HCEC 1CT (cell line): Measurements from ENCODE around the gene KDM7A.
"Not testable (repeated sequence)": the region's sequence is repeated elsewhere in the genome, so short reads cannot be mapped to it uniquely, and the experiment has no call there.

ENCODE experiments used
- DNase-seq: peaks from one replicate; pipeline ENCODE4 v3.0.0-alpha.2; 2017

KDM7A gene

GRCh38 chr7:140156460-140157080 is 20.2 kb downstream of the KDM7A start:
- DNase-seq = no peak

GRCh38 chr7:140155428-140155827 is 21.4 kb downstream of the KDM7A start:
- DNase-seq = no peak

GRCh38 chr7:140153666-140154161 is 23.1 kb downstream of the KDM7A start:
- no peak for DNase-seq

- DNase-seq = no peak
Observed at GRCh38 chr7:140146574-140146973, 30.2 kb downstream of the KDM7A start.

GRCh38 chr7:140145709-140146108 is 31.1 kb downstream of the KDM7A start:
- no peak for DNase-seq

- DNase-seq = no peak
Observed at GRCh38 chr7:140144821-140145220, 32.0 kb downstream of the KDM7A start.

- DNase-seq = no peak
Observed at GRCh38 chr7:140143997-140144396, 32.8 kb downstream of the KDM7A start.

GRCh38 chr7:140142031-140142430 is 34.8 kb downstream of the KDM7A start:
- no peak for DNase-seq

GRCh38 chr7:140141256-140141655 is 35.5 kb downstream of the KDM7A start:
- DNase-seq = no peak

GRCh38 chr7:140137078-140137477 is 39.7 kb downstream of the KDM7A start:
- no peak for DNase-seq

- DNase-seq = no peak
Observed at GRCh38 chr7:140136073-140136472, 40.7 kb downstream of the KDM7A start.

GRCh38 chr7:140134039-140134438 is 42.7 kb downstream of the KDM7A start:
- DNase-seq = no peak

- no peak for DNase-seq
Observed at GRCh38 chr7:140127360-140128127, 49.2 kb downstream of the KDM7A start.

GRCh38 chr7:140126435-140127034 is 50.2 kb downstream of the KDM7A start:
- DNase-seq = no peak

- DNase-seq = no peak
Observed at GRCh38 chr7:140122965-140123364, 53.8 kb downstream of the KDM7A start.

GRCh38 chr7:140121326-140121725 is 55.5 kb downstream of the KDM7A start:
- no peak for DNase-seq

GRCh38 chr7:140114817-140115216 is 62.0 kb downstream of the KDM7A start:
- not testable (repeated sequence) for DNase-seq

GRCh38 chr7:140108777-140109176 is 68.0 kb downstream of the KDM7A start:
- DNase-seq = not testable (repeated sequence)

GRCh38 chr7:140096459-140096858 is 80.3 kb downstream of the KDM7A start:
- DNase-seq = no peak

- DNase-seq = no peak
Observed at GRCh38 chr7:140093375-140093774, 83.4 kb downstream of the KDM7A start.

GRCh38 chr7:140085447-140085846 is 91.3 kb downstream of the KDM7A start:
- no peak for DNase-seq

GRCh38 chr7:140084972-140085371 is 91.8 kb downstream of the KDM7A start:
- DNase-seq = no peak

- DNase-seq = no peak
Observed at GRCh38 chr7:140084142-140084655, 92.6 kb downstream of the KDM7A start.

- DNase-seq = no peak
Observed at GRCh38 chr7:140082770-140083169, 94.0 kb downstream of the KDM7A start.
